GM21367 (cell line): Measurements from ENCODE around the gene RETN.
A peak's percentile ranks its signal among the peaks of the same experiment; 100 is the strongest.

Experiments used
- ATAC-seq: cut with Tn5 transposase; IDR thresholded peaks from one replicate; pipeline ENCODE4 v1.9.1; 2021; ENCODE audit not compliant: unreplicated experiment

The RETN gene

GRCh38 chr19:7681340-7682174 lies 12.7 kb downstream of the RETN start:
- no peak for ATAC-seq

DNA sequence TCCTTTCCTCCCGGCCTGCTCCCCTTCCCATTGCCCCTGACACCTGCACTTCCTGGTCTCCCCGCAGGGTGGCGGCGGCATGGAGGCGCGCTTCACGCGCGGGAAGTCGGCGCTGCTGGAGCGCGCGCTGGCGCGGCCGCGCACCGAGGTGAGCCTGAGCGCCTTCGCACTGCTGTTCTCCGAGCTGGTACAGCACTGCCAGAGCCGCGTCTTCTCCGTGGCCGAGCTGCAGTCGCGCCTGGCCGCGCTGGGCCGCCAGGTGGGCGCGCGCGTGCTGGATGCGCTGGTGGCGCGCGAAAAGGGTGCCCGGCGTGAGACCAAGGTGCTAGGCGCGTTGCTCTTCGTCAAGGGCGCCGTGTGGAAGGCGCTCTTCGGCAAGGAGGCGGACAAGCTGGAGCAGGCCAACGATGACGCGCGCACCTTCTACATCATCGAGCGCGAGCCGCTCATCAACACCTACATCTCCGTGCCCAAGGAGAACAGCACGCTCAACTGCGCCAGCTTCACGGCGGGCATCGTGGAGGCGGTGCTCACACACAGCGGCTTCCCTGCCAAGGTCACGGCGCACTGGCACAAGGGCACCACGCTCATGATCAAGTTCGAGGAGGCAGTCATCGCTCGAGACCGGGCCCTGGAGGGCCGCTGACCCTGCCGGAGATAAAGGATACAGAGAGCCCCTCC lies 13.5 kb downstream of the RETN start:
- ATAC-seq, result no peak

DNA sequence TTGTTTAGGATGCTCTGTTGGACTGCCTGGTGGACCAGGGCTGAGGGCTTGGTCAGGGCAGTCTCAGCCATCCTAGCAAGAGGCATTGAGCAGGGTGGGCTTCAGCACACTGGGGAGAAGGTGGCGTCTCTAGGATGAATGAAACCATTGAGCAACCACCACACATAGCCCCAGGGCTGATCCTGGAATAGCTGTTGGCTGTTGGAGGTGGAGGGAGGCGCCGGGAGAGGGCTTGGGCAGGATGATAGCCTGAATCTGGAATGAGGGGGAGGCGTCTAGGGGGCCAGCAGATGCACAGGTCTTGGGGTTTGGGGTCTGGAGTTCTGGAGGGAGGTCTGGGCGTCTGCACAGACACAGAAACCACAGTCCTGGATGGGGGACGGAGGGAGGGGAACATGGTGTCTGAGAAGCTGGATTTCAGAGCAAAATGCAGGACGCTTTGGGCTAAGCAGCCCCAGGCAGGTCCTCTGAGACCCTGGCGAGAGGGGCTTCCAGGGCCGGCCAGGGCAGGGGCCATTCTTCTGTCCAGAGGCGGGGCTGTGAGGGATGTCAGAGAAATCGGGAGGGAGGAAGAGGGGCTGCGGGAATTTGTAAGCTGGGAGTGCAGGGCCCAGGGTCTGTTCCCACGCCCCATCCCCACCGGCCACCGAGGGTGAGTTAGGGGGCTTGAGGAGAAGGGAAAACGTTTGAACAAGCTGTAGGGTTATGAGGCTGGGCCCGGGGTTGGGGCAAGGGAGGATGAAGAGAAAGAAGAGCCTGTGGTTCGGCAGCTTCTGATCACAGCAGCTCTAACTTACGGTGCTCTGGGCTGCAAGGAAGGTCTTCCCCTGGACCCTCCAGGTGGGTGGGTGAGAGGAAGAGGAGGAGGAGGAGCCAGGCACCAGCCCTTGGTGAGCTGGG lies 16.9 kb downstream of the RETN start:
- ATAC-seq, result no peak

- ATAC-seq, result no peak
These were observed 18.3 kb downstream of the RETN start for GRCh38 chr19:7687177-7687576.

- ATAC-seq, result no peak
These were observed 20.3 kb downstream of the RETN start for GRCh38 chr19:7689165-7689564.

GRCh38 chr19:7690779-7691258 lies 22.0 kb downstream of the RETN start:
- ATAC-seq, result no peak

GRCh38 chr19:7691497-7691896 lies 22.6 kb downstream of the RETN start:
- ATAC-seq, result no peak

- no peak for ATAC-seq
These were observed 23.7 kb downstream of the RETN start for GRCh38 chr19:7692417-7693088.

DNA sequence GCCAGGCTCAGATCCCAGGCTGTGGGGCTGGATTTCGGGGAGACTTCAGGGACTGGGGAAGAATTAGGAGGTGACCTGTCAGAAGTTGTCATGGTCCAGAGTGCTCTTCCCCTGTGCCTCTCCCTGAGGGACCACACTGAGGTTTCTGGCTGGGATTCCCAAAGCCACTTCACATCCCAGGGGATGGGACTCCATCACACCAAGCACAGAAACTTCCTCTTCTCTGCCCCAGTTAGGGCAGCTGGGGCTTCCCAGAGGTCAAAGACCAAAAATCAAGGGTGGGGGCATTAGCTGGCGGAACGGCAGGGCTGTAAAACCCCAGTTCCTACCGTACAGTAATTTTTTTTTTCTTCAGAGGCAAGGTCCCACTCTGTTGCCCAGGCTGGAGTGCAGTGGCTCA lies 25.6 kb downstream of the RETN start:
- ATAC-seq, result no peak

- no peak for ATAC-seq
These were observed 29.0 kb downstream of the RETN start for GRCh38 chr19:7697721-7698287.

DNA sequence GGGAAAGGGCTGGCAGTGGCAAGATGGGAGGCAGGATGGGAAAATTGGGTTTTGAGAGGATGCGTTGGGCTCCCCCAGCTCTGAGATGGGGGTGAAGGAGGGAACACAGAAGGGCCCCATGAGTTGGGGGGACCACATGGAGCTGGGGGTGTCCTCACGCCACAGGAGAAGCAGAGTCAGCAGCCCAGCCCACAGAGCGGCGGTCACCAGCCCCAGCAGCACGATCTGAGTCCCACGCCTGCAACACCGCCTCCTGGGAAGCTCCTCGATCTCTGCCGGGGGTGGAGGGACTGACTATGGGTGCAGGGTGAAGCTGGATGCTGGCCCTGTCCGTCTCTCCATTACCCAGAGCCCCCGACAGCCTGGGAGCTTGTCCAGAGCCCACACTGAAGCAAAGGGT lies 29.7 kb downstream of the RETN start:
- ATAC-seq, result no peak

- ATAC-seq, result no peak
These were observed 30.2 kb downstream of the RETN start for GRCh38 chr19:7699003-7699402.

DNA sequence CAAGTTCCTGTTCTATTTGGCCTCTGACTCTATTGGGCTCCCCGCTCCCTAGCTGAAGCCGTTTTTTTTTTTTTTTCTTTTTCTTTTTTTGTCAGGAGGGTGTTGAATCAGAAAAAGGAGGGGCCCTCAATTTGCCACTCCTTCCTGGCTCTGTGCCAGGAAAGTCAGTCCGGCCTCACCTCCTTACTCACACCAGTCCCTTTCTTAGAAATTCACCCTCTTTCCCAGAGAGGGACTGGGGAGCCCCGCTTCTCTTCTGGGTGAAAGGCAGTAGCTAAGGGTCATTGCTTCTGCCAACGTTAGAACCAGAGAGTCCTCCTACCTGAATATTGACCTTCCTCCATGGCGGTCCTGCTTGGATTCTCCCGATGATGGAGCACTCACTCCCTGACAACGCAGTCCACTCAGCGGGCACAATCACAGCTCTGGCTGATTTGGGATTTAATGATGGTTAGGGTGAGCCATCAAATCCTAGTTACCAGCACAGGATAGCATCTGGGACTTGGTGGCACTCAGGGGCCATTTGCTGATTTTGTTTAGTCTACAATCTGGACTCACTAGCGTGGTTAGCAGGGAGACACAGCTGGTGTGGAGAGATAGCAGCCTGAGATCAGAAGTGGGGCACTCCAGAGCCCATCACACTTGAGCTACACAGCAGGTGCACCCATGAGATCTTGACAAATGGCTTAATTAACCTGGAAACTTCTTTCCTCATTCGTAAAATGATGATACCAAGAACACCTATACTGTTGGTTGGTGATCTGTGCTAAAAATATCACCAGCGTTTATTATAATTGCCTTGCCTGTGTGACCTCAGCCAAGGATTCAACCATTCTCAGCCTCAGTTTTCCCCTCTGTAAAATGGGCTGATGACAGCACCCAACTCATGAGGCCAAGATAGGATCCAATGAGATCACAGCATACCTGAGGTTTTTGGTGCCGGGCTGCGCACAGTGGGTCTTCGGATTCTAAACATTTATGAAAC lies 30.9 kb downstream of the RETN start:
- no peak for ATAC-seq

- ATAC-seq, result no peak
These were observed 32.3 kb downstream of the RETN start for GRCh38 chr19:7701049-7701653.

- ATAC-seq, result peak; percentile 42
These were observed 33.0 kb downstream of the RETN start, which contains the start of gene FCER2 for GRCh38 chr19:7701654-7702457. TSS of gene FCER2 (minus strand) at chr19:7702131. CDS start at chr19:7699760, 2,371 bp downstream.

- no peak for ATAC-seq
These were observed 34.5 kb downstream of the RETN start for GRCh38 chr19:7703332-7703731.

DNA sequence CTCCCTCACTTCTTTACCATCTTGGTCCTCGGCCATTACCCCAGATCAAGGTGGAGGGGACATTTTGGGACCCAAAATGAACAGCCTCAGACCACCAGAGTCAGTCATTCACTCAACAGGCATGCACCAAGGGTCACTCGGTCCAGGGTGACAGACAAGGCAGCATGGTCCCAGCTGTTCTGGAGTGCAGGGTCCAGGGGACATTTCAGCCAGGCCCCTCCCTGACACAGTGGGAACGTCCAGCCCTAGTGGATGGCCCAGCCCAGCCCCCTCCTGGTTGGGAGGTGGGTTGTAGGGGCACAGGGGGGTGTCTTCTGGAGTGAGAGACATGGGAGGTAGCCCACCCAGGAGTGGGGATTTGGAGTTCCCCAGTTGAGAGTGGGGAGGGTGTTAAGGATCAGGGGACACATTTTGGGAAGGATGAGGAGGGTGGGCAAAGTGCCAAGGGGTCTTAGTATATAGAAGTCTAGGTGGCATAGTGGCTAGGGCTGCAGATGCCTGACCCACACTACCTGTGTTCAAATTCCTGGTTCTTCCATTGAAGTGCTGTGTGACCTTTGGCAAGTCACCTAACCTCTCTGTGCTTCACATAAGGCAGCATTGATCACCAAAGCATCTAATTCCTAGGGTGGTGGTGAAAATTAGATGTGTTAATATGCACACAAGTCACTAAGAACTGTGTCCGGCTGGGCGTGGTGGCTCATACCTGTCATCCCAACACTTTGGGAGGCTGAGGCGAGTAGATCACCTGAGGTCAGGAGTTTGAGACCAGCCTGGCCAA lies 35.6 kb downstream of the RETN start:
- no peak for ATAC-seq
